ENCODE measurements around the gene MANBA. TPM values are rescaled to one million over a fixed set of nuclear protein-coding genes. Genes with fewer than 3 reads are reported as not detected.

Gene MANBA
- total RNA-seq, result 10 to 100 TPM; 25.7 to 84.1 (median 56.1) TPM
- polyA plus RNA-seq, result 10 to 100 TPM; 21.5 to 25.9 (median 21.5) TPM
- long read RNA-seq, donor 1, partial matches to known transcripts, result 11 of 17 reads
- long read RNA-seq, donor 1, other reads (novel, unspliced or antisense), result 0 of 17 reads
- long read RNA-seq, donor 2, partial matches to known transcripts, result 24 of 25 reads
- long read RNA-seq, donor 2, other reads (novel, unspliced or antisense), result 0 of 25 reads
- long read RNA-seq, donor 3, transcript MANBA-201 (17 exons, 3,361 nt), result major isoform, 5 of 5 reads
- long read RNA-seq, donor 3, partial matches to known transcripts, result 0 of 5 reads
- long read RNA-seq, donor 3, other reads (novel, unspliced or antisense), result 0 of 5 reads
- long read RNA-seq, donor 4, transcript MANBA-201 (17 exons, 3,361 nt), result major isoform, 8 of 16 reads
- long read RNA-seq, donor 4, partial matches to known transcripts, result 1 of 16 reads
- long read RNA-seq, donor 4, other reads (novel, unspliced or antisense), result 5 of 16 reads
- long read RNA-seq, donor 5, transcript MANBA-201 (17 exons, 3,361 nt), result major isoform, 94 of 111 reads
- long read RNA-seq, donor 5, partial matches to known transcripts, result 5 of 111 reads
- long read RNA-seq, donor 5, other reads (novel, unspliced or antisense), result 9 of 111 reads
- long read RNA-seq, donor 6, transcript MANBA-201 (17 exons, 3,361 nt), result major isoform, 10 of 20 reads
- long read RNA-seq, donor 6, partial matches to known transcripts, result 2 of 20 reads
- long read RNA-seq, donor 6, other reads (novel, unspliced or antisense), result 5 of 20 reads
- long read RNA-seq, donor 7, partial matches to known transcripts, result 9 of 10 reads
- long read RNA-seq, donor 7, other reads (novel, unspliced or antisense), result 0 of 10 reads
- long read RNA-seq, donor 8, transcript MANBA-201 (17 exons, 3,361 nt), result major isoform, 7 of 28 reads
- long read RNA-seq, donor 8, partial matches to known transcripts, result 21 of 28 reads
- long read RNA-seq, donor 8, other reads (novel, unspliced or antisense), result 0 of 28 reads
- long read RNA-seq, donor 9, transcript MANBA-201 (17 exons, 3,361 nt), result major isoform, 5 of 15 reads
- long read RNA-seq, donor 9, partial matches to known transcripts, result 8 of 15 reads
- long read RNA-seq, donor 9, other reads (novel, unspliced or antisense), result 0 of 15 reads
- long read RNA-seq, donor 10, partial matches to known transcripts, result 12 of 14 reads
- long read RNA-seq, donor 10, other reads (novel, unspliced or antisense), result 0 of 14 reads

GRCh38 chr4:102760645-102761295 is at the start of gene MANBA:
Gene MANBA (minus strand): TSS chr4:102760968. CDS start chr4:102760894, 74 bp downstream.
- Histone ChIP-seq H3K27me3 (no peaks in the 10 kb centered on the region), H3K27ac (peak within 1 kb of the TSS; percentile 72 to 89 (median 84)), H3K4me1 (replicated peaks in 1 of 2) (peaks cover 15 to 28% of the 10 kb centered on the region in 2 donors), H3K36me3 (replicated peaks in 1 of 2) (no peaks in the 10 kb centered on the region), H3K4me3 (peak within 1 kb of the TSS; percentile 70 to 99 (median 90)), H3K9me3 (replicated peaks in 1 of 3) (no peaks in the 10 kb centered on the region)
- DNase-seq, result peak; percentile 83 to 91 (median 88)
- TF ChIP-seq POLR2A (IDR thresholded peaks at IDR 0.05), result peak; percentile 13 to 88
- TF ChIP-seq, protein P1, sequence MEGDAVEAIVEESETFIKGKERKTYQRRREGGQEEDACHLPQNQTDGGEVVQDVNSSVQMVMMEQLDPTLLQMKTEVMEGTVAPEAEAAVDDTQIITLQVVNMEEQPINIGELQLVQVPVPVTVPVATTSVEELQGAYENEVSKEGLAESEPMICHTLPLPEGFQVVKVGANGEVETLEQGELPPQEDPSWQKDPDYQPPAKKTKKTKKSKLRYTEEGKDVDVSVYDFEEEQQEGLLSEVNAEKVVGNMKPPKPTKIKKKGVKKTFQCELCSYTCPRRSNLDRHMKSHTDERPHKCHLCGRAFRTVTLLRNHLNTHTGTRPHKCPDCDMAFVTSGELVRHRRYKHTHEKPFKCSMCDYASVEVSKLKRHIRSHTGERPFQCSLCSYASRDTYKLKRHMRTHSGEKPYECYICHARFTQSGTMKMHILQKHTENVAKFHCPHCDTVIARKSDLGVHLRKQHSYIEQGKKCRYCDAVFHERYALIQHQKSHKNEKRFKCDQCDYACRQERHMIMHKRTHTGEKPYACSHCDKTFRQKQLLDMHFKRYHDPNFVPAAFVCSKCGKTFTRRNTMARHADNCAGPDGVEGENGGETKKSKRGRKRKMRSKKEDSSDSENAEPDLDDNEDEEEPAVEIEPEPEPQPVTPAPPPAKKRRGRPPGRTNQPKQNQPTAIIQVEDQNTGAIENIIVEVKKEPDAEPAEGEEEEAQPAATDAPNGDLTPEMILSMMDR (IDR thresholded peaks at IDR 0.05), result peak in 2 of 6 experiments; percentile 5 to 9
- 0 to 1% (median 0%) methylated on average over 15 to 60 of the region's 60 CpGs for WGBS, 4 donors
- intact Hi-C loops (cut with DNase I), result no loop called here

DNA sequence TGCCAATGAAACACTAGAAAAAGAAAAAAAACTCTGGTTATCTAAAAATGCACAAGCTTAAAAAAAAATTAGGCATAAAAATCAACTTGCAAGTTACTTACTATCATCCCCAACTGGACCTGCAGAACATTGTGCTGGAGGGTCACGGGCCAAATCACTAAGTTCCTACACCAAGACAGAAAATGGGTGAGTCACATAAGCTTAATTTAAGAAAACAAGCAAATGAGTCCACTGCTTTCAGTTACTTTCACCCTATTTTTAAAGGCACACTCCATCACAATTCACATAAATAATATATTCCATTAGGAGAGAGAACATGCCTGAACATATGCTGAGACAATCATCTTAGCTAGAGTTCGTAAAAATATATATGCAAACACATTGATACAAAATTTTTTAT is 48.9 kb upstream of the MANBA start:
- DNase-seq, result no peak
- Histone ChIP-seq H3K36me3 (replicated peaks in 1 of 2) (peaks cover 0 to 28% of the 10 kb centered on the region in 2 donors), H3K27ac (no peak overlapping the region), H3K4me1 (replicated peaks in 1 of 2) (peaks cover 21 to 76% of the 10 kb centered on the region in 2 donors), H3K27me3 (no peaks in the 10 kb centered on the region), H3K4me3 (no peak overlapping the region), H3K9me3 (replicated peaks in 1 of 3) (no peaks in the 10 kb centered on the region)
- intact Hi-C loops (cut with DNase I), result no loop called here
- TF ChIP-seq POLR2A (IDR thresholded peaks at IDR 0.05), result no peak
- TF ChIP-seq, protein P1 (IDR thresholded peaks at IDR 0.05), result no peak
- WGBS, 4 donors, result 81 to 91% (median 87%) methylated on average over 2 of the region's 2 CpGs

DNA sequence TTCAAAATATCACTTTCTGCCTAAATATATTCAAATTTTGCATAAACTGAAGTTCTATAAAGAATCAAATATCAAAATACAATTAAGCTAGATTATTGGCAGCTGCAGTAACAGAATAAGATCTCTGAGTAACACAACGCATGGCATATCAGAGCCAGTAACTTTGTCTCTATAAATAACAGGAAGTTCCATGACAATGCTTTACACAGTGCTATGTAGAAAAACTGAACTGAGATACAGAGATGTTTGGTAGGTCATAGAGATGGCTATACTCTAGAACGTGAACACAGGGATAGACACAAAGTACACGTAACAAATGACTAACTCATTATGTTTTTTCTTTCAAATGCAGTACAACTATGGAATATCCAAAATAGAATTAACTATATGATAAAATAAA is 48.4 kb upstream of the MANBA start:
- intact Hi-C loops (cut with DNase I), result no loop called here
- TF ChIP-seq, protein P1 (IDR thresholded peaks at IDR 0.05), result no peak
- TF ChIP-seq POLR2A (IDR thresholded peaks at IDR 0.05), result no peak
- WGBS, 4 donors, result 45 to 56% (median 50%) methylated on average over 3 of the region's 3 CpGs
- Histone ChIP-seq H3K27ac (no peak overlapping the region), H3K9me3 (replicated peaks in 1 of 3) (no peaks in the 10 kb centered on the region), H3K27me3 (no peaks in the 10 kb centered on the region), H3K4me1 (replicated peaks in 1 of 2) (peaks cover 21 to 71% of the 10 kb centered on the region in 2 donors), H3K36me3 (replicated peaks in 1 of 2) (peaks cover 0 to 33% of the 10 kb centered on the region in 2 donors), H3K4me3 (no peak overlapping the region)
- DNase-seq, result no peak

All from adrenal gland (tissue), 19 donors.